ENCODE results near the gene NDUFA8.

NDUFA8 gene

DNA sequence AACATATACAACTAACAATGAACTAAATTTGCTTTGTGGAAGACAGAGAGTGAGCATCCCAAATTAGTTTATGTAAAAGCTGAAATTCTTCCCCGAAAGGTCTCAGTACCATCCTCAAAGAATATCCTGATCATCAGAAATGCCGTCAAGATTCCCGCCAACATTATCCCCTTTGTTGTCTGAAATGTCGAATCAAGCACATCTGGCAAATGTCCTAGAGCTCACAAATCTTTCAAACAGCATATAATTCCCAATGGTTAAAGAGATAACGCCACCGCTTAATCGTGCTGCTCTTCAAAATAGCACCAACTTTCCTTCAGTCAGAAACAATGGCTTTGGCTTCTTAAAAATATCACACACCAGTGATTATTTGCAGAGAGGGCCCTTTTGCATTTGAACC, 23.9 kb upstream of the NDUFA8 start:
- H3K4me2 ChIP-seq (ENCODE audit: low read length), result no peak overlapping the region
- H3K79me2 ChIP-seq (ENCODE audit: insufficient read depth, low read length), result no peaks in the 10 kb centered on the region
- no peak overlapping the region for H3K27ac ChIP-seq (ENCODE audit: low read depth, low read length, poor library complexity, severe bottlenecking)
- 0 out of 2 replicates have a peak, but pooled peaks cover 3% of the 10 kb centered on the region for H3K27me3 ChIP-seq (ENCODE audit: insufficient read depth, low read length)
- no peaks in the 10 kb centered on the region for H3K4me1 ChIP-seq (ENCODE audit: insufficient read depth, low read length, severe bottlenecking)
- no peaks in the 10 kb centered on the region for H3K9me2 ChIP-seq (ENCODE audit: low read depth, low read length)
- TF ChIP-seq, protein P1, sequence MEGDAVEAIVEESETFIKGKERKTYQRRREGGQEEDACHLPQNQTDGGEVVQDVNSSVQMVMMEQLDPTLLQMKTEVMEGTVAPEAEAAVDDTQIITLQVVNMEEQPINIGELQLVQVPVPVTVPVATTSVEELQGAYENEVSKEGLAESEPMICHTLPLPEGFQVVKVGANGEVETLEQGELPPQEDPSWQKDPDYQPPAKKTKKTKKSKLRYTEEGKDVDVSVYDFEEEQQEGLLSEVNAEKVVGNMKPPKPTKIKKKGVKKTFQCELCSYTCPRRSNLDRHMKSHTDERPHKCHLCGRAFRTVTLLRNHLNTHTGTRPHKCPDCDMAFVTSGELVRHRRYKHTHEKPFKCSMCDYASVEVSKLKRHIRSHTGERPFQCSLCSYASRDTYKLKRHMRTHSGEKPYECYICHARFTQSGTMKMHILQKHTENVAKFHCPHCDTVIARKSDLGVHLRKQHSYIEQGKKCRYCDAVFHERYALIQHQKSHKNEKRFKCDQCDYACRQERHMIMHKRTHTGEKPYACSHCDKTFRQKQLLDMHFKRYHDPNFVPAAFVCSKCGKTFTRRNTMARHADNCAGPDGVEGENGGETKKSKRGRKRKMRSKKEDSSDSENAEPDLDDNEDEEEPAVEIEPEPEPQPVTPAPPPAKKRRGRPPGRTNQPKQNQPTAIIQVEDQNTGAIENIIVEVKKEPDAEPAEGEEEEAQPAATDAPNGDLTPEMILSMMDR (IDR thresholded peaks at IDR 0.05; ENCODE audit: low read length), result no peak
- no peak for TF ChIP-seq EZH2 (IDR thresholded peaks at IDR 0.05; ENCODE audit: borderline replicate concordance, low read length)
- H2AFZ ChIP-seq (ENCODE audit: low read length), result no peak overlapping the region
- H3K9ac ChIP-seq (ENCODE audit: low read length), result no peak overlapping the region
- no peaks in the 10 kb centered on the region for H3F3A ChIP-seq (ENCODE audit: insufficient read depth, low read length)
- H3K36me3 ChIP-seq (ENCODE audit: insufficient read depth, low read length), result no peaks in the 10 kb centered on the region
- H3K4me3 ChIP-seq (ENCODE audit: low read depth, low read length, poor library complexity, severe bottlenecking), result no peak overlapping the region
- H4K20me1 ChIP-seq (ENCODE audit: insufficient read depth, low read length), result no peaks in the 10 kb centered on the region
- no peaks in the 10 kb centered on the region for H3K9me3 ChIP-seq (ENCODE audit: low read length)

DNA sequence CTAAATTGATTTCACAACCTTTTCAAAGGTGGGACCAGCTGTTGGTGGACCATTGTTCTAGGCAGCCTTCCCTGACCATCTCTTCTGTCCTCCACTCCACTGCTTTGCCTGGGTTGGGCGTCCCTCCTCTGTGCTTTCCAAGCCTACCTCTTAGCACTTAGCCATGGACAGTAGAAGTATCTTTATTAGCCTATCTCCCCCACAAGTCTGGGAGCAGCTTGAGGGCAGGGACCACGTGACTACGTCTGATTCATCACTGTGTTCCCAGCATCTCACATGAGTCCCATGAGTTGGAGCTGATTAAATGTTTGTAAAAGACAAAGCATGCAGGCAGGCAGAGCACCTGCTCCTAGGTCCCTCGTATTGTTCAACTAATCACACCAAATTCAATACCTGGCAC, 21.1 kb upstream of the NDUFA8 start:
- H3K36me3 ChIP-seq (ENCODE audit: insufficient read depth, low read length), result no peaks in the 10 kb centered on the region
- H3K4me2 ChIP-seq (ENCODE audit: low read length), result no peak overlapping the region
- no peaks in the 10 kb centered on the region for H4K20me1 ChIP-seq (ENCODE audit: insufficient read depth, low read length)
- H3K4me1 ChIP-seq (ENCODE audit: insufficient read depth, low read length, severe bottlenecking), result no peaks in the 10 kb centered on the region
- no peaks in the 10 kb centered on the region for H3F3A ChIP-seq (ENCODE audit: insufficient read depth, low read length)
- no peaks in the 10 kb centered on the region for H3K79me2 ChIP-seq (ENCODE audit: insufficient read depth, low read length)
- H2AFZ ChIP-seq (ENCODE audit: low read length), result no peak overlapping the region
- H3K9me2 ChIP-seq (ENCODE audit: low read depth, low read length), result no peaks in the 10 kb centered on the region
- H3K4me3 ChIP-seq (ENCODE audit: low read depth, low read length, poor library complexity, severe bottlenecking), result no peak overlapping the region
- H3K27ac ChIP-seq (ENCODE audit: low read depth, low read length, poor library complexity, severe bottlenecking), result no peak overlapping the region
- TF ChIP-seq, protein P1 (IDR thresholded peaks at IDR 0.05; ENCODE audit: low read length), result no peak
- TF ChIP-seq EZH2 (IDR thresholded peaks at IDR 0.05; ENCODE audit: borderline replicate concordance, low read length), result no peak
- H3K9ac ChIP-seq (ENCODE audit: low read length), result no peak overlapping the region
- H3K9me3 ChIP-seq (ENCODE audit: low read length), result no peaks in the 10 kb centered on the region
- 0 out of 2 replicates have a peak, but pooled peaks cover 8% of the 10 kb centered on the region for H3K27me3 ChIP-seq (ENCODE audit: insufficient read depth, low read length)

DNA sequence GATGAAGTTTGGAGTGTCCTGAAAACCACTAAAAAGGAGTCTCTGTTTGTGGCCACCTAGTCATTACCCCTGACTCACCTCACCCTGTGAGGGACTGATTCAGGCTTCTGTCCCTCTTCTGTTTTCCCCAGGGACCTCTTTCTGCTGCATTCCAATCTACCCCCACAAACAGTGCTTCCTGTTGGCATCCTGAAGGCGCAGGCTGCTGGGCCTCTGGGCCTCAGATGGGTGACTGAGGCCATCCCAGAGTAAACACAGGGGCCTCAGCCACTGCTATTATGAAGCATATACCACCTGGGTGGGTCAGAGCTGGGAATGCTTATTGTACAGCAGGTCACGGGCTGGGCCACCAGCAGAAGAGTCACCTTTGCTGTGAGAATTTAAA, 20.1 kb upstream of the NDUFA8 start:
- TF ChIP-seq, protein P1 (IDR thresholded peaks at IDR 0.05; ENCODE audit: low read length), result no peak
- TF ChIP-seq EZH2 (IDR thresholded peaks at IDR 0.05; ENCODE audit: borderline replicate concordance, low read length), result no peak
- Histone ChIP-seq H3K4me3 (ENCODE audit: low read depth, low read length, poor library complexity, severe bottlenecking) (no peak overlapping the region), H3K36me3 (ENCODE audit: insufficient read depth, low read length) (no peaks in the 10 kb centered on the region), H3K27me3 (ENCODE audit: insufficient read depth, low read length) (0 out of 2 replicates have a peak, but pooled peaks cover 8% of the 10 kb centered on the region), H2AFZ (ENCODE audit: low read length) (no peak overlapping the region), H3F3A (ENCODE audit: insufficient read depth, low read length) (no peaks in the 10 kb centered on the region), H3K9me3 (ENCODE audit: low read length) (no peaks in the 10 kb centered on the region), H3K4me1 (ENCODE audit: insufficient read depth, low read length, severe bottlenecking) (no peaks in the 10 kb centered on the region), H3K79me2 (ENCODE audit: insufficient read depth, low read length) (no peaks in the 10 kb centered on the region), H3K27ac (ENCODE audit: low read depth, low read length, poor library complexity, severe bottlenecking) (no peak overlapping the region), H3K9ac (ENCODE audit: low read length) (no peak overlapping the region), H3K9me2 (ENCODE audit: low read depth, low read length) (no peaks in the 10 kb centered on the region), H3K4me2 (ENCODE audit: low read length) (no peak overlapping the region), H4K20me1 (ENCODE audit: insufficient read depth, low read length) (no peaks in the 10 kb centered on the region)
